GM19238 (cell line): ENCODE measurements around the gene TRAPPC5.

Experiments used
- DNase-seq: peaks from one replicate; pipeline ENCODE4 v3.0.0; 2011; ENCODE audit warnings: low spot score; ENCODE audit not compliant: insufficient read length

TRAPPC5 gene

DNA sequence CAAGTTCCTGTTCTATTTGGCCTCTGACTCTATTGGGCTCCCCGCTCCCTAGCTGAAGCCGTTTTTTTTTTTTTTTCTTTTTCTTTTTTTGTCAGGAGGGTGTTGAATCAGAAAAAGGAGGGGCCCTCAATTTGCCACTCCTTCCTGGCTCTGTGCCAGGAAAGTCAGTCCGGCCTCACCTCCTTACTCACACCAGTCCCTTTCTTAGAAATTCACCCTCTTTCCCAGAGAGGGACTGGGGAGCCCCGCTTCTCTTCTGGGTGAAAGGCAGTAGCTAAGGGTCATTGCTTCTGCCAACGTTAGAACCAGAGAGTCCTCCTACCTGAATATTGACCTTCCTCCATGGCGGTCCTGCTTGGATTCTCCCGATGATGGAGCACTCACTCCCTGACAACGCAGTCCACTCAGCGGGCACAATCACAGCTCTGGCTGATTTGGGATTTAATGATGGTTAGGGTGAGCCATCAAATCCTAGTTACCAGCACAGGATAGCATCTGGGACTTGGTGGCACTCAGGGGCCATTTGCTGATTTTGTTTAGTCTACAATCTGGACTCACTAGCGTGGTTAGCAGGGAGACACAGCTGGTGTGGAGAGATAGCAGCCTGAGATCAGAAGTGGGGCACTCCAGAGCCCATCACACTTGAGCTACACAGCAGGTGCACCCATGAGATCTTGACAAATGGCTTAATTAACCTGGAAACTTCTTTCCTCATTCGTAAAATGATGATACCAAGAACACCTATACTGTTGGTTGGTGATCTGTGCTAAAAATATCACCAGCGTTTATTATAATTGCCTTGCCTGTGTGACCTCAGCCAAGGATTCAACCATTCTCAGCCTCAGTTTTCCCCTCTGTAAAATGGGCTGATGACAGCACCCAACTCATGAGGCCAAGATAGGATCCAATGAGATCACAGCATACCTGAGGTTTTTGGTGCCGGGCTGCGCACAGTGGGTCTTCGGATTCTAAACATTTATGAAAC, 19.1 kb downstream of the TRAPPC5 start:
- no peak for DNase-seq

DNA sequence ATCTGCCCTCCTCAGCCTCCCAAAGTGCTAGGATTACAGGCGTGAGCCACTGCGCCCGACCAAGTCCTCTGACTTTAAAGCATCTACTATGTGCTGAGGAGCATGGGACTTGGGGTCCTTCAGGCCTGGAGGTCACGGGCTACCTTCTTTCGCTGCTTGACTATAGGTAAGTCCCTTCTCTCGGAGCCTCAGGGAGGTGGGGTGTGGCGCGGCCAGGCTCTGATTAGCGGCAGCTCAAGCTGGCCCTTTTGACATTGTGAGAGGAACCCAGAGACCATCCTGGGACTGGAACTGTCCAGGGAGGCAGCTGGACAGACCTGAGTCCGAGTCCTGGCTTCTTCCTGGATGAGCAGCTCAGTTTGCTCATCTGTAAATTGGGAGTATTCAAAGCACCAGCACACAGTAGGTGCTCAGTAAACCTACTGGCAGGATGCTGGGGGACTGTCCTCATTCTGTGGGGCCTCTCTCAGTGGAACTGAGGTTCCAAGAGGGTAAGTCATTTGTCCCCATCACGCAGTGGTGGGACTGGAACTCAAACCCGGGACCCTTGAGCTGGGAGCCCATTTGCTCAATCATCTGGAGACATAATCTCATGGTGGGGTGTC, 20.5 kb downstream of the TRAPPC5 start:
- DNase-seq: no peak

- peak; percentile 58 for DNase-seq
Observed at GRCh38 chr19:7701654-7702457, 21.2 kb downstream of the TRAPPC5 start, which contains the start of gene FCER2. TSS of gene FCER2 (minus strand) at chr19:7702131. CDS start at chr19:7699760, 2,371 bp downstream.

DNA sequence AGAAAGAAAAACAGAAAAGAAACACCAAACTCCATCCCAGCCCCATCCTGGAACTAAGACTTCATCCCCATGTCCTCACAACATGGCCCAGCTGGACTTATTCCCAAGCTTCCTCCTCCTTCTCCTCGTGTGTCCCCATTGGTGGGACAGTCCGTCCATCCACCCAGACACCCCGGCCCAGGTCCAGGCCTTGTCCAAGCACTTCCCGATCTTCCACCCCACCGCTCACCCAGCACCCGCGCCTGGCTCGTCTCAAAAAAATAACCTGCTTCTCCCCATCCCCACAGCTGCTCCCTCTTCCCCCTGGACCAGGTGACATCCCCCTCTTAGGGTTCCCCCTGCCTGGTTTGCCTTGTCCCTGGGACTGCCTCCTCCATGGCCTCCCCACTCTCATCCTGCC, 22.7 kb downstream of the TRAPPC5 start:
- DNase-seq: no peak

- no peak for DNase-seq
Observed at GRCh38 chr19:7704280-7705060, 23.8 kb downstream of the TRAPPC5 start.

GRCh38 chr19:7705387-7706187, 25.0 kb downstream of the TRAPPC5 start:
- peak; percentile 50 for DNase-seq

- no peak for DNase-seq
Observed at GRCh38 chr19:7706188-7706954, 25.7 kb downstream of the TRAPPC5 start.

GRCh38 chr19:7706955-7707456, 26.4 kb downstream of the TRAPPC5 start:
- no peak for DNase-seq

DNA sequence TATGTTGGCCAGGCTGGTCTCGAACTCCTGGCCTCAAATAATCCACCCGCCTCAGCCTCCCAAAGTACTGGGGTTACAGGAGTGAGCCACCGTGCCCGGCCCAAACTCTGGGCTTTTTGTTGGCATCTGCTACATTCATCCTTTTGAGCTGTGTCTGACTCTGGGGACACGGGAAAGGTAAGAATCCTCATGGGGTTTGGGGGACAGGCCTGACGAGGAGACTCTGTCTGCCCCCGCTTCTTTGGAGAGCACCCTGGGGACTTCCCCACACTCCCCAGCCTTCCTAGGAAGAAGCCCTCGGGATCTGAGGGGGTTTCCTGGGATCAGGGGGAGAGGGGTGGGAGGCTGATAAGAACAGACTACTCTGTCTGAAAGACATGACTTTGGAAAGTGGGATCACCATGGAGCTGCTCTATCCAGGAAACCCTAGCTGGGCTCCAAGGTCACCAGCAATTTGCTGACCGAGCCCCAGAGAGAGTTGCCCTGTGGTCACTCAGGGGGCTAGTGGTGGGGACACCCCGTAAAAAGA, 29.4 kb downstream of the TRAPPC5 start:
- DNase-seq: no peak

DNA sequence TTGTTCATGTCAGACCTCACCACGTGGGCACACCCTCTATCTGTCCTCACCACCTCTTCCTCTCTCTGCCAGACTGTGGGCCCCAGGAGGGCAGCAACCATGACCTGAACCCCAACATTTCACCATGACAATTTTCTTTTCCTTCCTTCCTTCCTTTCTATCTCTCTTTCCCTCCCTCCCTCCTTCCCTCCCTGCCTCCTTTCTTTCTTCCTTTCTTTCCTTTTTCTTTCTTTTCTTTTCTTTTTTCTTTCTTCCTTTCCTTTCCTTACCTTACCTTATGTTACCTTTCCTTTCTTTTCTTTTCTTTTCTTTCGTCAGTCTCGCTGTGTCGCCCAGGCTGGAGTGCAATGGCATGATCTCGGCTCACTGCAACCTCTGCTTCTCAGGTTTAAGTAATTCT, 30.0 kb downstream of the TRAPPC5 start:
- no peak for DNase-seq

DNA sequence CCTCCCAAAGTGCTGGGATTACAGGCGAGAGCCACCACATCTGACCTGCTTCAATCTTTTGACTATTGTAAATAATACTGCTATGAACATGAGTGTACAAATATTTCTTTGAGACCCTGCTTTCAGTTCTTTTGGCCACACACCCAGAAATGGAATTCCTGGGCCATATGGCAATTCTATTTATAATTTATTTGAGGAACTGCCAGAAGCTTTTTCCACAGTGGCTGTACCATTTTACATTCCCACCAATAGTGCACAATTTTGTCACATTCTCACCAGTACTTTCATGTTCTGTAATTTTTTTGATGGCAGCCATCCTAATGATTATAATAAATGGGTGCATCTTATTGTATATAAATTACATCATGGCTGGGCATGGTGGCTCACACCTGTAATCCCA, 35.0 kb downstream of the TRAPPC5 start:
- no peak for DNase-seq

GRCh38 chr19:7716762-7717161, 36.1 kb downstream of the TRAPPC5 start:
- no peak for DNase-seq

- no peak for DNase-seq
Observed at GRCh38 chr19:7718668-7719067, 38.0 kb downstream of the TRAPPC5 start.

GRCh38 chr19:7720351-7720750, 39.7 kb downstream of the TRAPPC5 start:
- DNase-seq: no peak

DNA sequence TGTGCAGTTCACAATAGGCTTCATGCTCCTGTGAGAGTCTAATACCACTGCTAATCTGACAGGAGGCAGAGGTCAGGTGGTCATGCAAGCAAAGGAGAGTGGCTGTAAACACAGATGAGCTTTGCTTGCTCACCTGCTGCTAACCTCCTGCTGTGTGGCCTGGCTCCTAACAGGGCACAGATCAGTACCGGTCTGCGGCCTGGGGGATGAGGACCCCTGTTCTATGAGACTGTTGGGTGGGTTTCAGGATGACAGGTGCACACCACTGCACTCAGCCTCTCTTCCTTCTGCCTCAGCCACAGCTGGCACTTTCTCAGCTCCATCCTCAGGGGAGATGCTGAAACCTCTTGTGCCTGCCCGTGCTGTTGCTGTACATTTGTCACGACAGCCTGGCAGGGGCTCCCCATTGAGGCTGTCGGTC, 41.6 kb downstream of the TRAPPC5 start:
- no peak for DNase-seq

GRCh38 chr19:7725791-7726190, 45.2 kb downstream of the TRAPPC5 start:
- no peak for DNase-seq

- no peak for DNase-seq
Observed at GRCh38 chr19:7729211-7729610, 48.6 kb downstream of the TRAPPC5 start.

DNA sequence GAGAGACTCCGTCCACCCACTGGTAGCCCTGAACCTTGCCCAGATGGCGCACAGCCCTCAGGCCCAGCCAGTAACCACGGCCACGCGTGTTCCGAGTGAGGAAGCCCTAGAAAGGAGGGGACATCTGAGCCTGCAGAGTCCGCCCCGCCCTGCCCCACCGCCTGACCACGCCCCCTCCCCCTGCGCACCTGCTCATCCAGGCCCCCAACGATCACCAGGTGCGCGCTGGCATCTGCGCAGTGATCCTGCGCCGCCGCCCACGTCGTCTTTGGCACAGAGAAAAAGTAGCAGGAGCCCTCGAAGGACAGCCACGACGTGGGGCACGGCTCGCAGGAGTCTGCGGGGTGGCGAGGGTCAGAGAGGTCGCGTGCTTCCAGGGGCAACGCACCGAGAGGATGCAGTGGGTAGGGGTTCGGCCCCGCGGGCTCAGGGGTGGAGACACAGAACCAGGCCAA, 49.2 kb downstream of the TRAPPC5 start:
- DNase-seq: no peak
